OCI-LY3 (cell line): Measurements from ENCODE around the gene PLCB1.

ENCODE experiments used
- EZH2phosphoT487 ChIP-seq: fragments of 200-600 bp; shearing (Covaris generic); IDR thresholded peaks from 2 replicates; pipeline ENCODE4 v1.6.1; 2018; ENCODE audit warnings: antibody characterized with exemption, mixed run types, low read depth
- TF ChIP-seq, protein P1 (sequence below): fragments of 200-600, 300-600 bp; sonication (generic); IDR thresholded peaks from 2 replicates; pipeline ENCODE4 v1.5.1; 2014; ENCODE audit warnings: antibody characterized with exemption, low read length, low read depth

DNA sequence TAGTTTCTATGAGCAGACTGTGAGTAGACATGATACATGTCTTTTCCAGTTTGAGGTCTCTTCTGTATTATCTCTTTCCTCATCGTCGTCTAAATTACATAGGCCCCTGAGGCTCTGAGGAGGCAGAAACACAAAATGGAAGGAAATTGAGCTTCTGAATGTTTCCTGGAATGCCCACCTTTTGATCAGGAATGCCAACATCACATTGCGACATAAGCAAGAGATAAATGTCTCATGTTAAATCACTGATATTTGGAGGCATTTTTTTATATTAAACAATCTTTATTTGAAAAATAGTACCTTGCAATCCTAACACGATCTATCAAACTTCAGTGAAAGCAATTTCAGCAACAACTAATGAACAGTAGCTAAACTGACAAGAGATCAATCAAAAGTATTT is 802.3 kb downstream of the PLCB1 start:
- TF ChIP-seq, protein P1, sequence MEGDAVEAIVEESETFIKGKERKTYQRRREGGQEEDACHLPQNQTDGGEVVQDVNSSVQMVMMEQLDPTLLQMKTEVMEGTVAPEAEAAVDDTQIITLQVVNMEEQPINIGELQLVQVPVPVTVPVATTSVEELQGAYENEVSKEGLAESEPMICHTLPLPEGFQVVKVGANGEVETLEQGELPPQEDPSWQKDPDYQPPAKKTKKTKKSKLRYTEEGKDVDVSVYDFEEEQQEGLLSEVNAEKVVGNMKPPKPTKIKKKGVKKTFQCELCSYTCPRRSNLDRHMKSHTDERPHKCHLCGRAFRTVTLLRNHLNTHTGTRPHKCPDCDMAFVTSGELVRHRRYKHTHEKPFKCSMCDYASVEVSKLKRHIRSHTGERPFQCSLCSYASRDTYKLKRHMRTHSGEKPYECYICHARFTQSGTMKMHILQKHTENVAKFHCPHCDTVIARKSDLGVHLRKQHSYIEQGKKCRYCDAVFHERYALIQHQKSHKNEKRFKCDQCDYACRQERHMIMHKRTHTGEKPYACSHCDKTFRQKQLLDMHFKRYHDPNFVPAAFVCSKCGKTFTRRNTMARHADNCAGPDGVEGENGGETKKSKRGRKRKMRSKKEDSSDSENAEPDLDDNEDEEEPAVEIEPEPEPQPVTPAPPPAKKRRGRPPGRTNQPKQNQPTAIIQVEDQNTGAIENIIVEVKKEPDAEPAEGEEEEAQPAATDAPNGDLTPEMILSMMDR: no peak
- TF ChIP-seq EZH2phosphoT487: no peak
